Activated CD8-positive, alpha-beta T cell treated with anti-CD3 and anti-CD28 coated beads for 36 hours (primary cell): ENCODE results near the gene NBEAL1. TPM values are rescaled to one million over a fixed set of nuclear protein-coding genes. Genes with fewer than 3 reads are reported as not detected.

Experiments
- ATAC-seq: fragments of 200-7000 bp; cut with Tn5 transposase; one replicate; pipeline ENCODE4 v1.10.0; 2021; ENCODE audit warnings: mild to moderate bottlenecking, moderate library complexity
- CTCF ChIA-PET: fragments of 350-600 bp; sonication (Branson Sonifier 250); formaldehyde crosslinking; loops from one replicate; lab custom pipeline; 2021; ENCODE audit warnings: antibody characterized with exemption; lab: Charles Lee
- POLR2A ChIA-PET: fragments of 350-600 bp; sonication (Branson Sonifier 250); formaldehyde crosslinking; loops from one replicate; lab custom pipeline; 2021; ENCODE audit warnings: antibody characterized with exemption; lab: Charles Lee
- DNase-seq: peaks from one replicate; pipeline ENCODE4 v3.0.0-alpha.2; 2020
- H3K27ac Mint-ChIP-seq: one replicate; pipeline ENCODE4 v1.8.0; 2021; ENCODE audit warnings: mild to moderate bottlenecking, mixed read lengths
- H3K27me3 Mint-ChIP-seq: one replicate; pipeline ENCODE4 v1.8.0; 2021; ENCODE audit warnings: mixed read lengths
- H3K36me3 Mint-ChIP-seq: one replicate; pipeline ENCODE4 v1.8.0; 2021; ENCODE audit warnings: low read depth, mixed read lengths
- H3K4me1 Mint-ChIP-seq: one replicate; pipeline ENCODE4 v1.8.0; 2021; ENCODE audit warnings: low read depth, mixed read lengths
- H3K4me3 Mint-ChIP-seq: one replicate; pipeline ENCODE4 v1.8.0; 2021; ENCODE audit warnings: mild to moderate bottlenecking, moderate library complexity, mixed read lengths
- H3K9me3 Mint-ChIP-seq: one replicate; pipeline ENCODE4 v1.8.0; 2021; ENCODE audit warnings: mixed read lengths
- intact Hi-C: fragments of 100-400 bp; cut with micrococcal nuclease; formaldehyde crosslinking; loops from one replicate; pipeline ENCODE4 v1.10.0; 2022
- total RNA-seq, 2 experiments: library from RNA; stranded (reverse); gene quantifications; one replicate each; pipeline ENCODE4 v1.2.3, GENCODE V29; 2021
- TF ChIP-seq, protein P1 (sequence below): fragments of 200-600 bp; IDR thresholded peaks from one replicate; pipeline ENCODE4 v1.8.0; 2022; ENCODE audit warnings: antibody characterized with exemption, mild to moderate bottlenecking

NBEAL1 gene
- total RNA-seq, 2 experiments from 2014 or later: 11.8 to 16.4 TPM

DNA sequence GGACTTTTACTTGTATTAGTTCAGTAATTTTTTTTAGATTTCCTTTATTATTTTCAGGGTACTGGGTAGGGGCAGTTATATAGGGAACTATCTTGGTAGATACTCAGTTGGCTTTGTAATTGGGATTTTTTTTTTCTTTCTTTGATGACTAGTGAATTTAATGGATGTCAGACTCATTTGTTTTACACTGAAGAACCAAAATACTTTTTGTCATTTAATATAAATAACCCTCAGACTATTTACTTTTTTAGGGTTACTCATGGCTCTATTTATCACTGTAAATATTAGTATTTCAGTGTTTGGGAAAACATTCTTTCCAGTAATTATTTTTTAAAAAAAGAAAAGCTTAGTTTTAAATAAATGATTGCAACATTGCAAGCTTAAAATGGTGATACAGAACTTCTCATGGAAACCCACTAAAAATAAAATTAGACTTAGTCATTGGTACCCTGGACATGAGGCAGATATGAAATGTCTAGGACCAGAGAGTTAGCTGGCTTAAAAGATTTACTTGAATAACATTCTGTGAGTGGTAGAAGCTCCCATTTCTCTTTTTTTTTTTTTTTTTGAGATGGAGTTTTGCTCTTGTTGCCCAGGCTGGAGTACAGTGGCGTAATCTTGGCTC lies 149.7 kb downstream of the NBEAL1 start:
- Mint-ChIP-seq H3K27me3 (no peaks in the 10 kb centered on the region), H3K9me3 (peaks cover 3% of the 10 kb centered on the region), H3K4me1 (no peaks in the 10 kb centered on the region), H3K36me3 (peaks cover 10% of the 10 kb centered on the region), H3K27ac (no peak overlapping the region), H3K4me3 (no peak overlapping the region)
- ChIA-PET POLR2A (no interaction called here), CTCF (no interaction called here)
- no peak for ATAC-seq
- intact Hi-C loops: no loop called here
- no peak for DNase-seq
- TF ChIP-seq, protein P1, sequence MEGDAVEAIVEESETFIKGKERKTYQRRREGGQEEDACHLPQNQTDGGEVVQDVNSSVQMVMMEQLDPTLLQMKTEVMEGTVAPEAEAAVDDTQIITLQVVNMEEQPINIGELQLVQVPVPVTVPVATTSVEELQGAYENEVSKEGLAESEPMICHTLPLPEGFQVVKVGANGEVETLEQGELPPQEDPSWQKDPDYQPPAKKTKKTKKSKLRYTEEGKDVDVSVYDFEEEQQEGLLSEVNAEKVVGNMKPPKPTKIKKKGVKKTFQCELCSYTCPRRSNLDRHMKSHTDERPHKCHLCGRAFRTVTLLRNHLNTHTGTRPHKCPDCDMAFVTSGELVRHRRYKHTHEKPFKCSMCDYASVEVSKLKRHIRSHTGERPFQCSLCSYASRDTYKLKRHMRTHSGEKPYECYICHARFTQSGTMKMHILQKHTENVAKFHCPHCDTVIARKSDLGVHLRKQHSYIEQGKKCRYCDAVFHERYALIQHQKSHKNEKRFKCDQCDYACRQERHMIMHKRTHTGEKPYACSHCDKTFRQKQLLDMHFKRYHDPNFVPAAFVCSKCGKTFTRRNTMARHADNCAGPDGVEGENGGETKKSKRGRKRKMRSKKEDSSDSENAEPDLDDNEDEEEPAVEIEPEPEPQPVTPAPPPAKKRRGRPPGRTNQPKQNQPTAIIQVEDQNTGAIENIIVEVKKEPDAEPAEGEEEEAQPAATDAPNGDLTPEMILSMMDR: no peak

DNA sequence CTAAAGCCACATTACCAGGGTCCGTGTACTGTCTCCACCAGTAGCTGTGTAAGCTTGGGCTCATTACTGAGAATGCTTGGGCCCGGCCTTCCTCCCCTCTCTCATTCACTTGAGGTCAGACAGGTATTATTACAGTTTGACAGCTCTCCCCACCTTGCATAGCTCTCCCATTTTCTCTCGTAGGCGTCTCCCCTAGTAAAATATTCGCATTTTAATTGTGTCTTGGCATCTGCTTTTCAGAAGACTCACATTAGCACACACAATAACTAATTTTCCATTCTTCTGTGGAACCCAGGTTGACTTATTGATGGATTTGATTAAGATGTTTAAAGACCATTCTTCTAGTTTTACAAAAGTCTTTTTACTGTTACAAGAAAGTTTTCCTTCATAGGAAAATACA lies 153.1 kb downstream of the NBEAL1 start:
- Mint-ChIP-seq H3K4me1 (no peaks in the 10 kb centered on the region), H3K36me3 (peaks cover 13% of the 10 kb centered on the region), H3K27me3 (no peaks in the 10 kb centered on the region), H3K9me3 (peaks cover 3% of the 10 kb centered on the region), H3K4me3 (no peak overlapping the region), H3K27ac (no peak overlapping the region)
- no peak for ATAC-seq
- no peak for DNase-seq
- intact Hi-C loops: no loop called here
- ChIA-PET CTCF (interaction anchor here (0.5 kb wide), 1 partner anchor 53 kb away, joined by 3 read pairs; no protein-coding TSS in a partner anchor), POLR2A (interaction anchor here (0.8 kb wide), 1 partner anchor 147 kb away, joined by 3 read pairs; no protein-coding TSS in a partner anchor)
- TF ChIP-seq, protein P1: no peak

- no peaks in the 10 kb centered on the region for H3K27me3 Mint-ChIP-seq
- ATAC-seq: no peak
- no peak overlapping the region for H3K4me3 Mint-ChIP-seq
- intact Hi-C loops: no loop called here
- CTCF ChIA-PET: no interaction called here
- TF ChIP-seq, protein P1: no peak
- POLR2A ChIA-PET: no interaction called here
- no peaks in the 10 kb centered on the region for H3K9me3 Mint-ChIP-seq
- no peak for DNase-seq
- peaks cover 9% of the 10 kb centered on the region for H3K36me3 Mint-ChIP-seq
- no peaks in the 10 kb centered on the region for H3K4me1 Mint-ChIP-seq
- H3K27ac Mint-ChIP-seq: no peak overlapping the region
These were observed 155.8 kb downstream of the NBEAL1 start for GRCh38 chr2:203170502-203170901.

DNA sequence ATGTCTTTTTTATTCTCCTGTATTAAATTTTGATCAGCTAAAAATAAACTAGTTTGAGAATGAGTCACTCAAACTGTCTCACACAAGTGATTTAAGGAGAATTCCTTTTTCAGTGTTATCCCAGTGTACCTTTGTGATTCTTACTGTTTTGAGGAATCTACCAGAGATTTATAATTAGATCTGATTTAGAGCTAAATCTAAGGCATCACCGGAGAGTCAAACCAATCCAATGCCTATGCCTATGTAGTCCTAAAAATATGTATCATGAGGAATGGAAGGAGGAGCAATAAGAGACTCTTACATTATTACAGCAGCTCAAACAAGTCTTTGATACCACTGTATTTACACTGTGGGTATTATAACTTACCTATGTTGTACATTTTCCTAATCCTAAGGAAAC lies 160.7 kb downstream of the NBEAL1 start:
- POLR2A ChIA-PET: no interaction called here
- CTCF ChIA-PET: interaction anchor here (0.7 to 1.2 kb wide), 2 partner anchors 14 to 50 kb away, joined by 3 read pairs; no protein-coding TSS in a partner anchor

GRCh38 chr2:203177361-203177760 lies 162.7 kb downstream of the NBEAL1 start:
- TF ChIP-seq, protein P1: no peak
- Mint-ChIP-seq H3K27me3 (no peaks in the 10 kb centered on the region), H3K9me3 (no peaks in the 10 kb centered on the region), H3K36me3 (peaks cover 4% of the 10 kb centered on the region), H3K4me3 (no peak overlapping the region), H3K4me1 (peaks cover 4% of the 10 kb centered on the region), H3K27ac (no peak overlapping the region)
- ATAC-seq (no peak), DNase-seq (no peak)
- intact Hi-C loops: no loop called here
- POLR2A ChIA-PET: no interaction called here
- CTCF ChIA-PET: interaction anchor here (0.9 to 1.0 kb wide), 2 partner anchors 22 to 49 kb away, joined by 3 read pairs; no protein-coding TSS in a partner anchor

More for the DNA sequence above, 160.7 kb downstream of the NBEAL1 start:
- DNase-seq (no peak), ATAC-seq (no peak)
- Mint-ChIP-seq H3K27me3 (no peaks in the 10 kb centered on the region), H3K27ac (no peak overlapping the region), H3K36me3 (peaks cover 4% of the 10 kb centered on the region), H3K9me3 (no peaks in the 10 kb centered on the region), H3K4me3 (no peak overlapping the region), H3K4me1 (peaks cover 4% of the 10 kb centered on the region)
- intact Hi-C loops: no loop called here
- TF ChIP-seq, protein P1: no peak
